B cell (primary cell): Measurements from ENCODE around the gene STAC3.

ENCODE experiments used
- CTCF ChIP-seq: fragments of 200-600 bp; IDR thresholded peaks from one replicate; pipeline ENCODE4 v1.8.0; 2022; ENCODE audit warnings: antibody characterized with exemption, mild to moderate bottlenecking
- EZH2 ChIP-seq: IDR thresholded peaks from 2 replicates; pipeline ENCODE4 v1.6.1; 2012; ENCODE audit warnings: borderline replicate concordance, low read depth, mild to moderate bottlenecking, moderate library complexity, low read length; ENCODE audit not compliant: insufficient read depth, poor library complexity, severe bottlenecking

DNA sequence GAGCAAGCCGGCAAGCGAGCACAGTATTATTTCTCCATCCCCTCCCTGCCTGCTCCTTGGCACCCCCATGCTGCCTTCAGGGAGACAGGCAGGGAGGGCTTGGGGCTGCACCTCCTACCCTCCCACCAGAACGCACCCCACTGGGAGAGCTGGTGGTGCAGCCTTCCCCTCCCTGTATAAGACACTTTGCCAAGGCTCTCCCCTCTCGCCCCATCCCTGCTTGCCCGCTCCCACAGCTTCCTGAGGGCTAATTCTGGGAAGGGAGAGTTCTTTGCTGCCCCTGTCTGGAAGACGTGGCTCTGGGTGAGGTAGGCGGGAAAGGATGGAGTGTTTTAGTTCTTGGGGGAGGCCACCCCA, 38.3 kb downstream of the STAC3 start:
- TF ChIP-seq CTCF, result no peak
- TF ChIP-seq EZH2, result no peak
